HepG2 (cell line): ENCODE measurements around the gene GAN. TPM values are rescaled to one million over a fixed set of nuclear protein-coding genes. Genes with fewer than 3 reads are reported as not detected.

Experiments
- DNMT1 ChIP-seq: sonication (generic); formaldehyde crosslinking; IDR thresholded peaks from 2 replicates; pipeline ENCODE4 v1.5.1; 2020; ENCODE audit warnings: mild to moderate bottlenecking, missing genetic modification reagents
- DNMT3B ChIP-seq: conservative IDR thresholded peaks from 2 replicates; pipeline ENCODE4 v1.6.1; 2016; ENCODE audit warnings: missing biosample characterization, control low read depth
- HDAC6 ChIP-seq: fragments of 200-600 bp; sonication (generic); IDR thresholded peaks from 2 replicates; pipeline ENCODE4 v1.7.0; 2017; ENCODE audit warnings: mild to moderate bottlenecking, antibody characterized with exemption, low read length, low read depth
- KLF15 ChIP-seq: sonication (generic); formaldehyde crosslinking; IDR thresholded peaks from 2 replicates; pipeline ENCODE4 v1.8.1; 2023; ENCODE audit warnings: borderline replicate concordance, mild to moderate bottlenecking, inconsistent platforms, missing genetic modification reagents, mixed read lengths
- MAF1 ChIP-seq: sonication (generic); formaldehyde crosslinking; IDR thresholded peaks from 2 replicates; pipeline ENCODE4 v1.5.0; 2020; ENCODE audit warnings: missing genetic modification reagents, borderline replicate concordance
- MED8 ChIP-seq: sonication (generic); formaldehyde crosslinking; IDR thresholded peaks from 2 replicates; pipeline ENCODE4 v1.8.1; 2023; ENCODE audit warnings: mild to moderate bottlenecking, missing genetic modification reagents; ENCODE audit not compliant: insufficient replicate concordance
- RAD51 ChIP-seq: fragments of 450-650 bp; IDR thresholded peaks from 2 replicates; pipeline ENCODE4 v1.6.1; 2016; ENCODE audit warnings: borderline replicate concordance
- SP5 ChIP-seq: IDR thresholded peaks from 2 replicates; pipeline ENCODE4 v1.6.1; 2016; ENCODE audit warnings: low read depth, borderline replicate concordance
- TP53 ChIP-seq: sonication (generic); formaldehyde crosslinking; conservative IDR thresholded peaks from 2 replicates; pipeline ENCODE4 v1.4.0; 2020; ENCODE audit warnings: missing genetic modification reagents
- ZNF598 ChIP-seq: sonication (generic); formaldehyde crosslinking; IDR thresholded peaks from 2 replicates; pipeline ENCODE4 v1.5.1; 2020; ENCODE audit warnings: mild to moderate bottlenecking, missing genetic modification reagents, borderline replicate concordance
- ZNF790 ChIP-seq: sonication (generic); formaldehyde crosslinking; IDR thresholded peaks from 2 replicates; pipeline ENCODE4 v1.8.0; 2022; ENCODE audit warnings: missing genetic modification reagents, mild to moderate bottlenecking, borderline replicate concordance
- ZNF850 ChIP-seq: sonication (generic); formaldehyde crosslinking; conservative IDR thresholded peaks from 2 replicates; pipeline ENCODE4 v1.9.0; 2021; ENCODE audit warnings: mild to moderate bottlenecking, missing genetic modification reagents
- polyA plus RNA-seq, 8 experiments: library from polyadenylated mRNA; depleted of rRNA in 3 of 8; stranded (reverse) in 7 of 8; unstranded in 1 of 8; fragments of >200 nt; fragmentation: Illumina TruSeq in 4 of 8; extraction: Trizol in 4 of 8; gene quantifications; 2 replicates each; pipeline versions ENCODE4 v1.2.1 to v1.2.3, GENCODE V29; 2011 to 2016; ENCODE audit warnings: low read depth in 4 of 8, missing spikeins in 1 of 8, mixed read lengths in 1 of 8; ENCODE audit not compliant: insufficient read depth in 1 of 8
- total RNA-seq, 5 experiments: library from RNA; depleted of rRNA; stranded (reverse); fragments of >200 nt; fragmentation: Illumina TruSeq; extraction: Trizol; gene quantifications; 2 replicates each; pipeline ENCODE4 v1.2.3, GENCODE V29; 2016; ENCODE audit warnings: low read depth in 1 of 5
- TF ChIP-seq, protein P1 (sequence below): sonication (generic); formaldehyde crosslinking; IDR thresholded peaks from 2 replicates; pipeline ENCODE4 v1.4.0; 2020; ENCODE audit warnings: missing genetic modification reagents, mild to moderate bottlenecking, borderline replicate concordance
- TF ChIP-seq, protein P2 (sequence below): sonication (generic); formaldehyde crosslinking; IDR thresholded peaks from 2 replicates; pipeline ENCODE4 v1.4.0; 2020; ENCODE audit warnings: mild to moderate bottlenecking, missing genetic modification reagents, borderline replicate concordance
- TF ChIP-seq, protein P3 (sequence below): sonication (generic); formaldehyde crosslinking; IDR thresholded peaks from 2 replicates; pipeline ENCODE4 v1.5.0; 2020; ENCODE audit warnings: mild to moderate bottlenecking, missing genetic modification reagents
- TF ChIP-seq, protein P4 (sequence below): sonication (generic); formaldehyde crosslinking; IDR thresholded peaks from 2 replicates; pipeline ENCODE4 v1.5.1; 2020; ENCODE audit warnings: missing genetic modification reagents, mild to moderate bottlenecking, borderline replicate concordance

The GAN gene
- total and polyA plus RNA-seq, 2 of the 13 experiments (the other 11 are each of a cell fraction or from before 2014, with no cell fraction given), result 4.3 to 11.0 TPM

DNA sequence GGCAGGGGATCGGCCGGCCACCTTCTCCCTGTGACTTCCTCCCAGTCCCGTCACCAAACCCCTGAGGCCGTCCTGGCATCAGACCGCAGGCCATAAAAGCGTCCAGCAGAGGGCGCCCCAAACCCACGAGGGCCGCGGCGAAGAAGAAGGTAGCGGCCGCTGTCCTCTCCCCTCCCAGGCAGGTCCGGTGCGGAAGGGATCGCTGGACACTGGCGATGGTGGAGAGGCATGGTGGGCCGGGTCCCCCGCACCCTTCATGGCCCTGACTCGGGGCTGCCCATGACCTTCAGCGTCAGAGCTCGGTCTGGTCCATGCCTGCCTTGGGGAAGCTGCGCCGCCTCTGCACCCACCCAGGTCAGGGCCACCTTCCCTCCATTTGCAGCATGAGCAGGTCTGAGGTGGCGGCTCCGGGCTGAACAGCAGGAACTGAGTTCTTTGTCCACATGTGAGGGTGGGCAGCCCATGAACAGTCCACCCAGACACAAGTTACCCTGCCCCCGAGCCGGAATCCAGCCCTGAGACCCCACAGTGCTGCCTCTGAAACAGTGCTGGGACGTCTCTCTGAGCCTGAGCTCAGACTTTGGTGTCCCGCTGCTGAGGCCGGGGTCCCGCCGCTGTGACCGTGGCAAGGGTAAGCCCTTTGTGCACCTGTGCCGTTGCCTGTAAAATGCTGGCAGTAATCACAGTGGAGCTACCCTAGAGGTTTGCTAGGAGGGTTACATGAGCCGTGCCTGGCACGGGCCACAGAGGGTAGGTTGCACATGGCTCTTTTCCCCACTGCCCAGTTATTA is 89.0 kb downstream of the GAN start (continued):
- TF ChIP-seq, protein P1, sequence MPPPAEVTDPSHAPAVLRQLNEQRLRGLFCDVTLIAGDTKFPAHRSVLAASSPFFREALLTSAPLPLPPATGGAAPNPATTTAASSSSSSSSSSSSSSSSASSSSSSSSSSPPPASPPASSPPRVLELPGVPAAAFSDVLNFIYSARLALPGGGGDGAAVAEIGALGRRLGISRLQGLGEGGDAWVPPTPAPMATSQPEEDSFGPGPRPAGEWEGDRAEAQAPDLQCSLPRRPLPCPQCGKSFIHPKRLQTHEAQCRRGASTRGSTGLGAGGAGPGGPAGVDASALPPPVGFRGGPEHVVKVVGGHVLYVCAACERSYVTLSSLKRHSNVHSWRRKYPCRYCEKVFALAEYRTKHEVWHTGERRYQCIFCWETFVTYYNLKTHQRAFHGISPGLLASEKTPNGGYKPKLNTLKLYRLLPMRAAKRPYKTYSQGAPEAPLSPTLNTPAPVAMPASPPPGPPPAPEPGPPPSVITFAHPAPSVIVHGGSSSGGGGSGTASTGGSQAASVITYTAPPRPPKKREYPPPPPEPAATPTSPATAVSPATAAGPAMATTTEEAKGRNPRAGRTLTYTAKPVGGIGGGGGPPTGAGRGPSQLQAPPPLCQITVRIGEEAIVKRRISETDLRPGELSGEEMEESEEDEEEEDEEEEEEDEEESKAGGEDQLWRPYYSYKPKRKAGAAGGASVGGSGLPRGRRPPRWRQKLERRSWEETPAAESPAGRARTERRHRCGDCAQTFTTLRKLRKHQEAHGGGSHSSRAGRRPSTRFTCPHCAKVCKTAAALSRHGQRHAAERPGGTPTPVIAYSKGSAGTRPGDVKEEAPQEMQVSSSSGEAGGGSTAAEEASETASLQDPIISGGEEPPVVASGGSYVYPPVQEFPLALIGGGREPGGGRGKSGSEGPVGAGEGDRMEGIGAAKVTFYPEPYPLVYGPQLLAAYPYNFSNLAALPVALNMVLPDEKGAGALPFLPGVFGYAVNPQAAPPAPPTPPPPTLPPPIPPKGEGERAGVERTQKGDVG, result peak; percentile 73; the same call in 1 of the 2 replicates
- TF ChIP-seq TP53 (CRISPR knock-in tag), result no peak
- TF ChIP-seq, protein P2, sequence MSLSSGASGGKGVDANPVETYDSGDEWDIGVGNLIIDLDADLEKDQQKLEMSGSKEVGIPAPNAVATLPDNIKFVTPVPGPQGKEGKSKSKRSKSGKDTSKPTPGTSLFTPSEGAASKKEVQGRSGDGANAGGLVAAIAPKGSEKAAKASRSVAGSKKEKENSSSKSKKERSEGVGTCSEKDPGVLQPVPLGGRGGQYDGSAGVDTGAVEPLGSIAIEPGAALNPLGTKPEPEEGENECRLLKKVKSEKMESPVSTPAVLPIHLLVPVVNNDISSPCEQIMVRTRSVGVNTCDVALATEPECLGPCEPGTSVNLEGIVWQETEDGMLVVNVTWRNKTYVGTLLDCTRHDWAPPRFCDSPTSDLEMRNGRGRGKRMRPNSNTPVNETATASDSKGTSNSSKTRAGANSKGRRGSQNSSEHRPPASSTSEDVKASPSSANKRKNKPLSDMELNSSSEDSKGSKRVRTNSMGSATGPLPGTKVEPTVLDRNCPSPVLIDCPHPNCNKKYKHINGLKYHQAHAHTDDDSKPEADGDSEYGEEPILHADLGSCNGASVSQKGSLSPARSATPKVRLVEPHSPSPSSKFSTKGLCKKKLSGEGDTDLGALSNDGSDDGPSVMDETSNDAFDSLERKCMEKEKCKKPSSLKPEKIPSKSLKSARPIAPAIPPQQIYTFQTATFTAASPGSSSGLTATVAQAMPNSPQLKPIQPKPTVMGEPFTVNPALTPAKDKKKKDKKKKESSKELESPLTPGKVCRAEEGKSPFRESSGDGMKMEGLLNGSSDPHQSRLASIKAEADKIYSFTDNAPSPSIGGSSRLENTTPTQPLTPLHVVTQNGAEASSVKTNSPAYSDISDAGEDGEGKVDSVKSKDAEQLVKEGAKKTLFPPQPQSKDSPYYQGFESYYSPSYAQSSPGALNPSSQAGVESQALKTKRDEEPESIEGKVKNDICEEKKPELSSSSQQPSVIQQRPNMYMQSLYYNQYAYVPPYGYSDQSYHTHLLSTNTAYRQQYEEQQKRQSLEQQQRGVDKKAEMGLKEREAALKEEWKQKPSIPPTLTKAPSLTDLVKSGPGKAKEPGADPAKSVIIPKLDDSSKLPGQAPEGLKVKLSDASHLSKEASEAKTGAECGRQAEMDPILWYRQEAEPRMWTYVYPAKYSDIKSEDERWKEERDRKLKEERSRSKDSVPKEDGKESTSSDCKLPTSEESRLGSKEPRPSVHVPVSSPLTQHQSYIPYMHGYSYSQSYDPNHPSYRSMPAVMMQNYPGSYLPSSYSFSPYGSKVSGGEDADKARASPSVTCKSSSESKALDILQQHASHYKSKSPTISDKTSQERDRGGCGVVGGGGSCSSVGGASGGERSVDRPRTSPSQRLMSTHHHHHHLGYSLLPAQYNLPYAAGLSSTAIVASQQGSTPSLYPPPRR (CRISPR knock-in tag), result peak; percentile 61; the same call in 1 of the 2 replicates
- TF ChIP-seq SP5 (CRISPR knock-in tag), result no peak; the same call in 1 of the 2 replicates
- no peak for TF ChIP-seq DNMT1 (CRISPR knock-in tag)
- peak; percentile 97 for TF ChIP-seq ZNF598
- no peak; the same call in 1 of the 2 replicates for TF ChIP-seq ZNF790
- 0 out of 2 replicates have a peak, but pooled peaks have one; percentile 46 for TF ChIP-seq KLF15
- peak; percentile 80; the same call in 1 of the 2 replicates for TF ChIP-seq DNMT3B (CRISPR knock-in tag)
- TF ChIP-seq MAF1, result peak; percentile 67; the same call in 1 of the 2 replicates
- no peak for TF ChIP-seq MED8 (CRISPR knock-in tag)
- TF ChIP-seq HDAC6, result no peak
- TF ChIP-seq, protein P3, sequence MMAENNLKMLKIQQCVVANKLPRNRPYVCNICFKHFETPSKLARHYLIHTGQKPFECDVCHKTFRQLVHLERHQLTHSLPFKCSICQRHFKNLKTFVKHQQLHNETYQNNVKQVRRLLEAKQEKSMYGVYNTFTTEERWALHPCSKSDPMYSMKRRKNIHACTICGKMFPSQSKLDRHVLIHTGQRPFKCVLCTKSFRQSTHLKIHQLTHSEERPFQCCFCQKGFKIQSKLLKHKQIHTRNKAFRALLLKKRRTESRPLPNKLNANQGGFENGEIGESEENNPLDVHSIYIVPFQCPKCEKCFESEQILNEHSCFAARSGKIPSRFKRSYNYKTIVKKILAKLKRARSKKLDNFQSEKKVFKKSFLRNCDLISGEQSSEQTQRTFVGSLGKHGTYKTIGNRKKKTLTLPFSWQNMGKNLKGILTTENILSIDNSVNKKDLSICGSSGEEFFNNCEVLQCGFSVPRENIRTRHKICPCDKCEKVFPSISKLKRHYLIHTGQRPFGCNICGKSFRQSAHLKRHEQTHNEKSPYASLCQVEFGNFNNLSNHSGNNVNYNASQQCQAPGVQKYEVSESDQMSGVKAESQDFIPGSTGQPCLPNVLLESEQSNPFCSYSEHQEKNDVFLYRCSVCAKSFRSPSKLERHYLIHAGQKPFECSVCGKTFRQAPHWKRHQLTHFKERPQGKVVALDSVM (CRISPR knock-in tag), result no peak
- TF ChIP-seq ZNF850, result no peak
- TF ChIP-seq RAD51, result no peak
- TF ChIP-seq, protein P4, sequence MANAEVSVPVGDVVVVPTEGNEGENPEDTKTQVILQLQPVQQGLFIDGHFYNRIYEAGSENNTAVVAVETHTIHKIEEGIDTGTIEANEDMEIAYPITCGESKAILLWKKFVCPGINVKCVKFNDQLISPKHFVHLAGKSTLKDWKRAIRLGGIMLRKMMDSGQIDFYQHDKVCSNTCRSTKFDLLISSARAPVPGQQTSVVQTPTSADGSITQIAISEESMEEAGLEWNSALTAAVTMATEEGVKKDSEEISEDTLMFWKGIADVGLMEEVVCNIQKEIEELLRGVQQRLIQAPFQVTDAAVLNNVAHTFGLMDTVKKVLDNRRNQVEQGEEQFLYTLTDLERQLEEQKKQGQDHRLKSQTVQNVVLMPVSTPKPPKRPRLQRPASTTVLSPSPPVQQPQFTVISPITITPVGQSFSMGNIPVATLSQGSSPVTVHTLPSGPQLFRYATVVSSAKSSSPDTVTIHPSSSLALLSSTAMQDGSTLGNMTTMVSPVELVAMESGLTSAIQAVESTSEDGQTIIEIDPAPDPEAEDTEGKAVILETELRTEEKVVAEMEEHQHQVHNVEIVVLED (CRISPR knock-in tag), result no peak; the same call in 1 of the 2 replicates
